ENCODE data around the gene FSTL4. TPM values are rescaled to one million over a fixed set of nuclear protein-coding genes. Genes with fewer than 3 reads are reported as not detected.

Gene FSTL4
- total RNA-seq, 1 donor from 2014 or later = 14.3 TPM

GRCh38 chr5:133461796-133462516 is 150.4 kb downstream of the FSTL4 start:
- Mint-ChIP-seq H3K4me3 (no peak overlapping the region), H3K36me3 (no peaks in the 10 kb centered on the region), H3K9me3 (no peaks in the 10 kb centered on the region), H3K27ac (peak overlapping the region; percentile 60), H3K4me1 (peaks cover 73% of the 10 kb centered on the region), H3K27me3 (ENCODE audit: low read depth) (no peaks in the 10 kb centered on the region)
- DNase-seq (ENCODE audit: low spot score in 2 of 2, unreplicated experiment in 2 of 2) = no peak
- TF ChIP-seq, protein P1, sequence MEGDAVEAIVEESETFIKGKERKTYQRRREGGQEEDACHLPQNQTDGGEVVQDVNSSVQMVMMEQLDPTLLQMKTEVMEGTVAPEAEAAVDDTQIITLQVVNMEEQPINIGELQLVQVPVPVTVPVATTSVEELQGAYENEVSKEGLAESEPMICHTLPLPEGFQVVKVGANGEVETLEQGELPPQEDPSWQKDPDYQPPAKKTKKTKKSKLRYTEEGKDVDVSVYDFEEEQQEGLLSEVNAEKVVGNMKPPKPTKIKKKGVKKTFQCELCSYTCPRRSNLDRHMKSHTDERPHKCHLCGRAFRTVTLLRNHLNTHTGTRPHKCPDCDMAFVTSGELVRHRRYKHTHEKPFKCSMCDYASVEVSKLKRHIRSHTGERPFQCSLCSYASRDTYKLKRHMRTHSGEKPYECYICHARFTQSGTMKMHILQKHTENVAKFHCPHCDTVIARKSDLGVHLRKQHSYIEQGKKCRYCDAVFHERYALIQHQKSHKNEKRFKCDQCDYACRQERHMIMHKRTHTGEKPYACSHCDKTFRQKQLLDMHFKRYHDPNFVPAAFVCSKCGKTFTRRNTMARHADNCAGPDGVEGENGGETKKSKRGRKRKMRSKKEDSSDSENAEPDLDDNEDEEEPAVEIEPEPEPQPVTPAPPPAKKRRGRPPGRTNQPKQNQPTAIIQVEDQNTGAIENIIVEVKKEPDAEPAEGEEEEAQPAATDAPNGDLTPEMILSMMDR (IDR thresholded peaks at IDR 0.05; ENCODE audit: unreplicated experiment) = no peak

- Mint-ChIP-seq H3K27me3 (ENCODE audit: low read depth) (no peaks in the 10 kb centered on the region), H3K27ac (peak overlapping the region; percentile 71), H3K4me1 (peaks cover 90% of the 10 kb centered on the region), H3K36me3 (no peaks in the 10 kb centered on the region), H3K9me3 (no peaks in the 10 kb centered on the region), H3K4me3 (no peak overlapping the region)
- TF ChIP-seq, protein P1 (IDR thresholded peaks at IDR 0.05; ENCODE audit: unreplicated experiment) = peak; percentile 56
- no peak for DNase-seq (ENCODE audit: low spot score in 2 of 2, unreplicated experiment in 2 of 2)
These were observed 152.1 kb downstream of the FSTL4 start for GRCh38 chr5:133460172-133460758.

DNA sequence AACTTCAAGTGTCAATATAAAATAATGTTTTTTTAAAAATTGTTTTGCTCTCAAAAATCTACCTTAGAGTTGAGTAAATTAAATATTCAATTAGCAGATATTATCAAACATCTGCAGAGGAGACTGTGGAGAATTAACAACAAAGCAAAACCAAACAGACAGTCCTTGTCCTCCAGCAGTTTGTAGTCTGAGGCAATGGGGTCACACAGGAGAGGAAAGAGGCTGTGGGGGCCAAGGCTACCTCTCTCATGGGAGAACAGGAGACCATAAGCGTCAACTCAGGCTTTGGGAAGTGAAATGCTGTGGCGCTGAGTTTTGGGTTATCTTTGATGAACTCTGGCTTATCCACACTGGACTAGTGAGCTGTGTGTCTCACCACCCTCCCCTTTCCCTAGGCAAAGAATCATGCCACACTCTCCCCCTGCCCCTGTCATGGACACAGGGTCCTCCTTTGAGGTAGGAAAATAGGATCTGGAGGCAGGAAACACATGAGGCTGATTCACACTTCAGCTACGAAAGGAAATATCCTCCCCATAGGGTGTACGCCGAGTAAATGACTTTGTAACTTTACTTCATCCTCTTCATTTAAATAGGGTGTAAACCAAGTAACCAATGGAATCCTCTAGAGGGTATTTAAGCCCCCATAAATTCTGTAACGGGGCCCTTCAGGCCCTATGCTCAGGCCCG is 152.7 kb downstream of the FSTL4 start:
- peak overlapping the region; percentile 71 for H3K27ac Mint-ChIP-seq
- H3K9me3 Mint-ChIP-seq = no peaks in the 10 kb centered on the region
- no peak overlapping the region for H3K4me3 Mint-ChIP-seq
- TF ChIP-seq, protein P1 (IDR thresholded peaks at IDR 0.05; ENCODE audit: unreplicated experiment) = no peak
- H3K27me3 Mint-ChIP-seq (ENCODE audit: low read depth) = no peaks in the 10 kb centered on the region
- H3K4me1 Mint-ChIP-seq = peaks cover 87% of the 10 kb centered on the region
- DNase-seq (ENCODE audit: low spot score in 2 of 2, unreplicated experiment in 2 of 2) = no peak
- H3K36me3 Mint-ChIP-seq = no peaks in the 10 kb centered on the region

DNA sequence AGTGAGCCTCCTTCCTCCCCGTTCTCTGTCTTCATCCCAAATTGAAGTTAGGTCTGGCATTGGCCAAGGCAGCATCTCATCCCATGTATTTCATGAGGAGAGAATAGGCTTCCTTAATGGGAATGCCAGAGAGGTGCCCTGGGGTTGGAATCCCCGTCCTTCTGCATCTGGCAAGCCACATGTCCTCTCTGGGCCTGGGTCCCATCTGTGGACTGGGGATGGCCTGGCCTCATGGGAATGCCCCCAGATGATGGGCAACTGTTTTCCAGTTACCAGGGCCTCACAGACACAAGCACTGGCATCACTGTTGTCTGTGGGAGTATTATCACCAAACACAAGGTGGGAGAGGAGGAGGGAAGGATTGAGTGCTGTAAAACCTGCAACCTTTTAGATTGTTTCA is 153.9 kb downstream of the FSTL4 start:
- Mint-ChIP-seq H3K4me1 (peaks cover 88% of the 10 kb centered on the region), H3K36me3 (no peaks in the 10 kb centered on the region), H3K27me3 (ENCODE audit: low read depth) (no peaks in the 10 kb centered on the region), H3K4me3 (no peak overlapping the region), H3K9me3 (no peaks in the 10 kb centered on the region), H3K27ac (peak overlapping the region; percentile 93)
- no peak for DNase-seq (ENCODE audit: low spot score in 2 of 2, unreplicated experiment in 2 of 2)
- TF ChIP-seq, protein P1 (IDR thresholded peaks at IDR 0.05; ENCODE audit: unreplicated experiment) = no peak

- H3K27me3 Mint-ChIP-seq (ENCODE audit: low read depth) = no peaks in the 10 kb centered on the region
- peak overlapping the region; percentile 93 for H3K27ac Mint-ChIP-seq
- H3K4me1 Mint-ChIP-seq = peaks cover 89% of the 10 kb centered on the region
- no peak for DNase-seq (ENCODE audit: low spot score in 2 of 2, unreplicated experiment in 2 of 2)
- H3K4me3 Mint-ChIP-seq = no peak overlapping the region
- TF ChIP-seq, protein P1 (IDR thresholded peaks at IDR 0.05; ENCODE audit: unreplicated experiment) = no peak
- no peaks in the 10 kb centered on the region for H3K9me3 Mint-ChIP-seq
- H3K36me3 Mint-ChIP-seq = no peaks in the 10 kb centered on the region
These were observed 154.6 kb downstream of the FSTL4 start for GRCh38 chr5:133457439-133458355.
